ENCODE data around the gene FBXL7.

- TF ChIP-seq CTCF (IDR thresholded peaks at IDR 0.05) (no peak), POLR2AphosphoS5 (IDR thresholded peaks at IDR 0.05) (no peak), POLR2A (IDR thresholded peaks at IDR 0.05) (no peak)
Observed at GRCh38 chr5:15966651-15967050, 466.7 kb downstream of the FBXL7 start.

All from suprapubic skin (tissue), 4 donors.